ENCODE measurements around the gene S1PR4.
"Not testable (repeated sequence)": the region's sequence is repeated elsewhere in the genome, so short reads cannot be mapped to it uniquely, and the experiment has no call there.

Gene S1PR4

GRCh38 chr19:3178973-3179738, 587 bp downstream of the S1PR4 start:
- no peak for DNase-seq (ENCODE audit: low read depth in 2 of 2)

GRCh38 chr19:3179739-3180293, 1.2 kb downstream of the S1PR4 start:
- DNase-seq (ENCODE audit: low read depth in 2 of 2): peak in 1 of 2 donors; percentile 37

- no peak for DNase-seq (ENCODE audit: low read depth in 2 of 2)
Observed at GRCh38 chr19:3183721-3184641, 5.4 kb downstream of the S1PR4 start.

- peak in 1 of 2 donors; percentile 53 for DNase-seq (ENCODE audit: low read depth in 2 of 2)
Observed at GRCh38 chr19:3184847-3185460, 6.4 kb downstream of the S1PR4 start.

- peak; percentile 87 to 93 for DNase-seq (ENCODE audit: low read depth in 2 of 2)
Observed at GRCh38 chr19:3185461-3186159, 7.0 kb downstream of the S1PR4 start, which contains the start of gene NCLN. TSS of gene NCLN (plus strand) at chr19:3185930. CDS start at chr19:3186031, 101 bp downstream.

- no peak for DNase-seq (ENCODE audit: low read depth in 2 of 2)
Observed at GRCh38 chr19:3186160-3186688, 7.7 kb downstream of the S1PR4 start.

- no peak for DNase-seq (ENCODE audit: low read depth in 2 of 2)
Observed at GRCh38 chr19:3186891-3187661, 8.5 kb downstream of the S1PR4 start.

GRCh38 chr19:3187662-3188511, 9.3 kb downstream of the S1PR4 start:
- DNase-seq (ENCODE audit: low read depth in 2 of 2): no peak

GRCh38 chr19:3188627-3189596, 10.3 kb downstream of the S1PR4 start:
- no peak for DNase-seq (ENCODE audit: low read depth in 2 of 2)

- DNase-seq (ENCODE audit: low read depth in 2 of 2): no peak
Observed at GRCh38 chr19:3189702-3190469, 11.3 kb downstream of the S1PR4 start.

GRCh38 chr19:3190470-3190770, 11.9 kb downstream of the S1PR4 start:
- DNase-seq (ENCODE audit: low read depth in 2 of 2): no peak

- DNase-seq (ENCODE audit: low read depth in 2 of 2): no peak
Observed at GRCh38 chr19:3190921-3191805, 12.6 kb downstream of the S1PR4 start.

- DNase-seq (ENCODE audit: low read depth in 2 of 2): not testable (repeated sequence)
Observed at GRCh38 chr19:3191806-3192104, 13.2 kb downstream of the S1PR4 start.

- DNase-seq (ENCODE audit: low read depth in 2 of 2): no peak
Observed at GRCh38 chr19:3192228-3192635, 13.7 kb downstream of the S1PR4 start.

- DNase-seq (ENCODE audit: low read depth in 2 of 2): no peak
Observed at GRCh38 chr19:3192684-3193083, 14.1 kb downstream of the S1PR4 start.

- no peak for DNase-seq (ENCODE audit: low read depth in 2 of 2)
Observed at GRCh38 chr19:3193256-3194105, 14.9 kb downstream of the S1PR4 start.
